Activated T-cell treated with anti-CD3 and anti-CD28 coated beads, Interleukin-2, amount 50 U/mL, for 72 hours (primary cell): ENCODE measurements around the gene UBQLN2. TPM values are rescaled to one million over a fixed set of nuclear protein-coding genes. Genes with fewer than 3 reads are reported as not detected.
"Not testable (repeated sequence)": the region's sequence is repeated elsewhere in the genome, so short reads cannot be mapped to it uniquely, and the experiment has no call there.

Source experiments
- ATAC-seq, 2 donors: fragments of 150-1000 bp; cut with Tn5 transposase; replicated peaks in 1 of 2; 2 replicates each; pipeline ENCODE4 v1.10.0; 2021; ENCODE audit warnings: moderate library complexity in 2 of 2, mild to moderate bottlenecking in 1 of 2
- DNase-seq, 2 donors: peaks; one replicate each; pipeline ENCODE4 v3.0.0; 2021 to 2022; ENCODE audit warnings: mixed read lengths in 1 of 2
- H3K27ac Mint-ChIP-seq: one replicate; pipeline ENCODE4 v1.8.0; 2022; ENCODE audit warnings: mild to moderate bottlenecking, moderate library complexity, mixed read lengths
- H3K27me3 Mint-ChIP-seq: one replicate; pipeline ENCODE4 v1.8.0; 2022; ENCODE audit warnings: low read depth, mixed read lengths
- H3K36me3 Mint-ChIP-seq, 2 donors: one replicate each; pipeline ENCODE4 v1.8.0; 2022; ENCODE audit warnings: mixed read lengths in 2 of 2, mild to moderate bottlenecking in 1 of 2; ENCODE audit not compliant: insufficient read depth in 2 of 2
- H3K4me1 Mint-ChIP-seq: one replicate; pipeline ENCODE4 v1.8.0; 2022; ENCODE audit warnings: low read depth, mixed read lengths
- H3K4me3 Mint-ChIP-seq, 2 donors: one replicate each; pipeline ENCODE4 v1.8.0; 2022; ENCODE audit warnings: mild to moderate bottlenecking in 2 of 2, mixed read lengths in 2 of 2, moderate library complexity in 2 of 2
- H3K9me3 Mint-ChIP-seq, 2 donors: one replicate each; pipeline ENCODE4 v1.8.0; 2022; ENCODE audit warnings: mixed read lengths in 2 of 2
- total RNA-seq, 2 donors: library from RNA; stranded (reverse); gene quantifications; one replicate each; pipeline ENCODE4 v1.2.3, GENCODE V29; 2022

The UBQLN2 gene
- total RNA-seq, result 10 to 100 TPM; 36.8 to 38.5 TPM

GRCh38 chrX:56563231-56564161 is at the start of gene UBQLN2:
Gene UBQLN2 (plus strand): TSS chrX:56563627. CDS start chrX:56563874, 247 bp downstream.
- Mint-ChIP-seq H3K27me3 (no peaks in the 10 kb centered on the region), H3K9me3 (no peaks in the 10 kb centered on the region), H3K27ac (peak within 1 kb of the TSS; percentile 97), H3K4me1 (peaks cover 8% of the 10 kb centered on the region), H3K36me3 (peaks cover 15 to 18% of the 10 kb centered on the region in 2 donors), H3K4me3 (peak within 1 kb of the TSS; percentile 81 to 89)
- ATAC-seq (peak; percentile 76 to 81), DNase-seq (peak; percentile 83 to 85)

- Mint-ChIP-seq H3K27me3 (no peaks in the 10 kb centered on the region), H3K9me3 (peaks cover 0 to 7% of the 10 kb centered on the region in 2 donors), H3K4me3 (no peak overlapping the region), H3K36me3 (peaks cover 11 to 14% of the 10 kb centered on the region in 2 donors), H3K4me1 (no peaks in the 10 kb centered on the region), H3K27ac (no peak overlapping the region)
- DNase-seq (no peak), ATAC-seq (no peak)
These were observed 43.8 kb upstream of the UBQLN2 start for GRCh38 chrX:56519642-56520041.

- H3K9me3 Mint-ChIP-seq, H3K4me1 Mint-ChIP-seq, H3K27ac Mint-ChIP-seq, ATAC-seq, H3K27me3 Mint-ChIP-seq, H3K4me3 Mint-ChIP-seq, DNase-seq, H3K36me3 Mint-ChIP-seq: not testable (repeated sequence)
These were observed 33.9 kb upstream of the UBQLN2 start for GRCh38 chrX:56529482-56530007.

- peaks cover 0 to 1% of the 10 kb centered on the region in 2 donors for H3K9me3 Mint-ChIP-seq
- no peak for DNase-seq
- no peak overlapping the region for H3K4me3 Mint-ChIP-seq
- H3K27ac Mint-ChIP-seq, result no peak overlapping the region
- no peaks in the 10 kb centered on the region for H3K4me1 Mint-ChIP-seq
- no peak for ATAC-seq
- no peaks in the 10 kb centered on the region for H3K27me3 Mint-ChIP-seq
- H3K36me3 Mint-ChIP-seq, result peaks cover 4 to 6% of the 10 kb centered on the region in 2 donors
These were observed 33.4 kb upstream of the UBQLN2 start for GRCh38 chrX:56530011-56530410.

- Mint-ChIP-seq H3K36me3 (peaks cover 10 to 19% of the 10 kb centered on the region in 2 donors), H3K9me3 (peaks cover 17 to 22% of the 10 kb centered on the region in 2 donors), H3K4me3 (no peak overlapping the region), H3K27me3 (no peaks in the 10 kb centered on the region), H3K4me1 (no peaks in the 10 kb centered on the region), H3K27ac (no peak overlapping the region)
- DNase-seq, result no peak
- ATAC-seq, result no peak
These were observed 12.8 kb upstream of the UBQLN2 start for GRCh38 chrX:56550667-56551066.

- Mint-ChIP-seq H3K27ac (no peak overlapping the region), H3K4me1 (no peaks in the 10 kb centered on the region), H3K9me3 (peaks cover 2 to 7% of the 10 kb centered on the region in 2 donors), H3K36me3 (peaks cover 0 to 1% of the 10 kb centered on the region in 2 donors), H3K27me3 (no peaks in the 10 kb centered on the region), H3K4me3 (no peak overlapping the region)
- ATAC-seq (no peak), DNase-seq (no peak)
These were observed 8.6 kb upstream of the UBQLN2 start for GRCh38 chrX:56554870-56555269.

- DNase-seq, result no peak
- no peak overlapping the region for H3K4me3 Mint-ChIP-seq
- no peak for ATAC-seq
- H3K4me1 Mint-ChIP-seq, result no peaks in the 10 kb centered on the region
- peaks cover 0 to 1% of the 10 kb centered on the region in 2 donors for H3K36me3 Mint-ChIP-seq
- H3K27ac Mint-ChIP-seq, result no peak overlapping the region
- no peaks in the 10 kb centered on the region for H3K27me3 Mint-ChIP-seq
- H3K9me3 Mint-ChIP-seq, result peaks cover 0 to 2% of the 10 kb centered on the region in 2 donors
These were observed 6.0 kb upstream of the UBQLN2 start for GRCh38 chrX:56557376-56557929.

- Mint-ChIP-seq H3K36me3 (peaks cover 19% of the 10 kb centered on the region in 2 donors), H3K9me3 (no peaks in the 10 kb centered on the region), H3K27ac (peak overlapping the region; percentile 82), H3K27me3 (no peaks in the 10 kb centered on the region), H3K4me1 (peaks cover 16% of the 10 kb centered on the region), H3K4me3 (peak overlapping the region; percentile 81 to 89)
- peak; percentile 67 to 68 for ATAC-seq
- DNase-seq, result peak; percentile 52 to 61
These were observed 898 bp downstream of the UBQLN2 start for GRCh38 chrX:56564164-56564885.

- Mint-ChIP-seq H3K27ac (peak overlapping the region; percentile 96), H3K9me3 (no peaks in the 10 kb centered on the region), H3K4me3 (peak overlapping the region; percentile 81 to 89), H3K27me3 (no peaks in the 10 kb centered on the region), H3K4me1 (peaks cover 24% of the 10 kb centered on the region), H3K36me3 (peaks cover 19% of the 10 kb centered on the region in 2 donors)
- ATAC-seq, result peak; percentile 16 to 23
- DNase-seq, result peak; percentile 22 to 44
These were observed 1.8 kb downstream of the UBQLN2 start for GRCh38 chrX:56564921-56565840.

GRCh38 chrX:56569378-56570057 is 6.1 kb downstream of the UBQLN2 start:
- Mint-ChIP-seq H3K27ac (peak overlapping the region; percentile 99), H3K4me1 (peaks cover 51% of the 10 kb centered on the region), H3K27me3 (no peaks in the 10 kb centered on the region), H3K9me3 (no peaks in the 10 kb centered on the region), H3K4me3 (peak overlapping the region; percentile 37 to 59), H3K36me3 (peaks cover 15 to 20% of the 10 kb centered on the region in 2 donors)
- DNase-seq (no peak), ATAC-seq (peak in 1 of 2 donors; percentile 22)

GRCh38 chrX:56572975-56573374 is 9.5 kb downstream of the UBQLN2 start:
- Mint-ChIP-seq H3K9me3 (no peaks in the 10 kb centered on the region), H3K27ac (peak overlapping the region; percentile 19), H3K27me3 (no peaks in the 10 kb centered on the region), H3K36me3 (peaks cover 13 to 15% of the 10 kb centered on the region in 2 donors), H3K4me3 (no peak overlapping the region), H3K4me1 (peaks cover 51% of the 10 kb centered on the region)
- ATAC-seq (peak; percentile 59 to 75), DNase-seq (peak in 1 of 2 donors; percentile 25)
